Nephron (organoid): ENCODE results near the gene EPHA4.

Source experiments
- H3K27ac Mint-ChIP-seq, 3 experiments: 2 replicates each; pipeline ENCODE4 v1.8.0; 2020; ENCODE audit warnings: mixed read lengths in 3 of 3, mild to moderate bottlenecking in 2 of 3, moderate library complexity in 1 of 3
- H3K27me3 Mint-ChIP-seq: 2 replicates; pipeline ENCODE4 v1.8.0; 2021; ENCODE audit warnings: low read depth, mild to moderate bottlenecking, moderate library complexity, mixed read lengths
- H3K36me3 Mint-ChIP-seq: 2 replicates; pipeline ENCODE4 v1.8.0; 2020; ENCODE audit warnings: low read depth, mixed read lengths
- H3K4me1 Mint-ChIP-seq: 2 replicates; pipeline ENCODE4 v1.8.0; 2020; ENCODE audit warnings: mixed read lengths
- H3K4me3 Mint-ChIP-seq, 3 experiments: 2 replicates each; pipeline ENCODE4 v1.8.0; 2020; ENCODE audit warnings: mild to moderate bottlenecking in 3 of 3, mixed read lengths in 3 of 3, moderate library complexity in 2 of 3
- H3K9me3 Mint-ChIP-seq: 2 replicates; pipeline ENCODE4 v1.8.0; 2020; ENCODE audit warnings: mixed read lengths
- TF ChIP-seq, protein P1 (sequence below), 3 experiments: fragments of 200-600 bp; sonication (generic); IDR thresholded peaks; one replicate each; pipeline ENCODE4 v1.5.0; 2021; ENCODE audit warnings: antibody characterized with exemption in 3 of 3; ENCODE audit not compliant: unreplicated experiment in 3 of 3

Gene EPHA4

DNA sequence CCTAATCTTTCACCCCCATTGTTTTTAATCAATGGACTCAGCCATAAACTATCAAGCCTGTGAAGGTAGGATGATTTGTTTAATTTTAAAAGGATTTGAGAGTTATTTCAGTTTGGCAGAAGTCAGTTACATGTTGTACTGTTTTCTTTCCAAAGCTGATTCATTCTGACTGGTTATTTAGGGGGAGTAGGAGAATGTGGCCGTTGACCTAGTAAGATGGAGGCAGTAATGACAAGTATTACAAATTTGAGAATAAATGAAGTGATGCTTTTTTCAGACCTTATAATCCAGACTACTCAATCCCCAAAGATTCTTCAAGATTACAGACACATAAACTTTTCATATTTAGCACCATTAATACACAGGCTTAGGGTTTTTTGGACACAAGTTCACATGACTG, 4.3 kb downstream of the EPHA4 start:
- peaks cover 48% of the 10 kb centered on the region for H3K4me1 Mint-ChIP-seq
- peaks cover 12% of the 10 kb centered on the region for H3K27me3 Mint-ChIP-seq
- H3K36me3 Mint-ChIP-seq, result peaks cover 41% of the 10 kb centered on the region
- TF ChIP-seq, protein P1, sequence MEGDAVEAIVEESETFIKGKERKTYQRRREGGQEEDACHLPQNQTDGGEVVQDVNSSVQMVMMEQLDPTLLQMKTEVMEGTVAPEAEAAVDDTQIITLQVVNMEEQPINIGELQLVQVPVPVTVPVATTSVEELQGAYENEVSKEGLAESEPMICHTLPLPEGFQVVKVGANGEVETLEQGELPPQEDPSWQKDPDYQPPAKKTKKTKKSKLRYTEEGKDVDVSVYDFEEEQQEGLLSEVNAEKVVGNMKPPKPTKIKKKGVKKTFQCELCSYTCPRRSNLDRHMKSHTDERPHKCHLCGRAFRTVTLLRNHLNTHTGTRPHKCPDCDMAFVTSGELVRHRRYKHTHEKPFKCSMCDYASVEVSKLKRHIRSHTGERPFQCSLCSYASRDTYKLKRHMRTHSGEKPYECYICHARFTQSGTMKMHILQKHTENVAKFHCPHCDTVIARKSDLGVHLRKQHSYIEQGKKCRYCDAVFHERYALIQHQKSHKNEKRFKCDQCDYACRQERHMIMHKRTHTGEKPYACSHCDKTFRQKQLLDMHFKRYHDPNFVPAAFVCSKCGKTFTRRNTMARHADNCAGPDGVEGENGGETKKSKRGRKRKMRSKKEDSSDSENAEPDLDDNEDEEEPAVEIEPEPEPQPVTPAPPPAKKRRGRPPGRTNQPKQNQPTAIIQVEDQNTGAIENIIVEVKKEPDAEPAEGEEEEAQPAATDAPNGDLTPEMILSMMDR (IDR thresholded peaks at IDR 0.05; ENCODE audit: unreplicated experiment in 3 of 3), result no peak
- peak overlapping the region; percentile 34 to 96 (median 94) for H3K4me3 Mint-ChIP-seq
- no peaks in the 10 kb centered on the region for H3K9me3 Mint-ChIP-seq
- H3K27ac Mint-ChIP-seq, result peak overlapping the region in 1 of 3 experiments; percentile 52

DNA sequence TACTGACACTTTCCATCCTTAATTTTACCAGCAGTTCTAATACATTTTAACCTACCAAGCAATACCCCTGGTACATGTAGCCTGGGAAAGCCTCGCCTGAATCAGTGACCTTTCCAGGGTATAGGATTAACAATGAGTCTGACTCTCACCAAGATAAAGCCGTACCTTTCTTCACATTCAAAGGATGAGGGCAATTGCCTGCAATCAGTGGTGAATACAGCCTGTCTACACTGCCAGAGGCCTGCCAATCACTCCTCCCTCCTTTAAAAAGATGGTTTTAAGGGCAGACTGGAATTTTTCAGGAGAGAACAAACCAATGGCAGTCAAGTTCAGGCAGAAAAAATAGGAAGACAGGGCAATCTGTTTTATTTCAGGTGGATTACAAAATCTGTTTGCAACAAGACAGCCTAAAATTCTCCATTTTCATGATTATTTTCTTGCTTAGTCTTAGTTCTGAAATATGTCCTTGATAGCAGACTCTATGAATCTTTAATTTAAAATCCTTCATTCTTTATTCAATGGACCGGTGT, 4.8 kb downstream of the EPHA4 start:
- H3K9me3 Mint-ChIP-seq, result no peaks in the 10 kb centered on the region
- H3K4me1 Mint-ChIP-seq, result peaks cover 48% of the 10 kb centered on the region
- H3K4me3 Mint-ChIP-seq, result peak overlapping the region in 2 of 3 experiments; percentile 12 to 16
- peaks cover 47% of the 10 kb centered on the region for H3K36me3 Mint-ChIP-seq
- peaks cover 12% of the 10 kb centered on the region for H3K27me3 Mint-ChIP-seq
- H3K27ac Mint-ChIP-seq, result peak overlapping the region in 1 of 3 experiments; percentile 10
- TF ChIP-seq, protein P1 (IDR thresholded peaks at IDR 0.05; ENCODE audit: unreplicated experiment in 3 of 3), result no peak

DNA sequence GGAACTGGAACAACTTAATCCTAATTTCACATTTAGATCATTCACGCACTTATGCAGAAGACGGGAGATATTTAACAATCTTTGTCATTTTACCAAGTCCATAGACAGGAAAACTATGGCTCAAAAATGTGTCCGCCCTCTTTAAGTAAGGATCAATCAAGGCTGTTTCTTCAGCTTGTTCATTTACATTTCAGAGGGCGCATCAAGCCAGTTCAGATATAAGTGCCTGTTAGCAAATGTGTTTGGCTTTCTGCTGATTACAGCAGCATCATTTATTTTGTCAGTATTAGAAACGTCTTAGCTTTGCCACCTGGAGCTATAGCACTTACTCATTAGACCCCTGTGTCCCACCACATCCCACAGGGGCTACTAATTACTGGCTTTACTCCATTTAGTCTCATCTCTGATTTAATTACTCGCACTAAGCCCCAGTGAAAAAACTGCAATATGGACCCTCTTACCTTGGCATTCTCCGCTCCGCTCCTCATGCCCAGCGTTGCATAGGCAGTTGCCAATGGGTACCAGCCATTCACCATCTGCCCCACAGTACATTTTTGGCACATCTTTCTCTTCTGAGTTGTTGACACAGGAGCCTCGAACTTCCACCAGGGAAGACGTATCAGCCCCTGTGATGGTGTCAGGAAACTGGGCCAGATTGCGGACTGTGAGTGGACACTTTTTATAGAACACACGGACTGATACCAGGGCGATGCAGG, 8.7 kb downstream of the EPHA4 start:
- H3K27me3 Mint-ChIP-seq, result peaks cover 3% of the 10 kb centered on the region
- H3K4me3 Mint-ChIP-seq, result no peak overlapping the region
- no peak overlapping the region for H3K27ac Mint-ChIP-seq
- H3K36me3 Mint-ChIP-seq, result peaks cover 61% of the 10 kb centered on the region
- H3K4me1 Mint-ChIP-seq, result peaks cover 51% of the 10 kb centered on the region
- no peaks in the 10 kb centered on the region for H3K9me3 Mint-ChIP-seq
- TF ChIP-seq, protein P1 (IDR thresholded peaks at IDR 0.05; ENCODE audit: unreplicated experiment in 3 of 3), result no peak

DNA sequence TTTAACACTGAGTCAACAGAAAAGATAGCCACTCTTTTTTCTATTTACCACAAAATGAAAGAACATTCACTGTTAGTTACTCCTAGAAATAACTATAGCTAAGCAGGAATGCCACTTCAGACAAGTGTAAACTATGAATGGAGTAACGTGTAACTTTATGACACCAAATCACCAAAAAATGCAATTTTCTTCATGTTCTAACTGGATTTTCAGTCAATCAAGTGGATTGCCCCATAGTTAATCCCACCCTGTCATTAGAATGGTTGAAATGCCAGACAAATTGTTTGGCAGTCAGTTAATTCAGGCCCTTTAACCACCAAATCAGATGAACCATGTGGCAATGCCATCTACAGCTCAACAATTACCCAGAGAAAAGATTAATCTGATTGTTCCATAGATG, 9.9 kb downstream of the EPHA4 start:
- Mint-ChIP-seq H3K36me3 (peaks cover 62% of the 10 kb centered on the region), H3K9me3 (no peaks in the 10 kb centered on the region), H3K27me3 (peaks cover 3% of the 10 kb centered on the region), H3K4me3 (no peak overlapping the region), H3K4me1 (peaks cover 52% of the 10 kb centered on the region), H3K27ac (no peak overlapping the region)
- TF ChIP-seq, protein P1 (IDR thresholded peaks at IDR 0.05; ENCODE audit: unreplicated experiment in 3 of 3), result no peak

DNA sequence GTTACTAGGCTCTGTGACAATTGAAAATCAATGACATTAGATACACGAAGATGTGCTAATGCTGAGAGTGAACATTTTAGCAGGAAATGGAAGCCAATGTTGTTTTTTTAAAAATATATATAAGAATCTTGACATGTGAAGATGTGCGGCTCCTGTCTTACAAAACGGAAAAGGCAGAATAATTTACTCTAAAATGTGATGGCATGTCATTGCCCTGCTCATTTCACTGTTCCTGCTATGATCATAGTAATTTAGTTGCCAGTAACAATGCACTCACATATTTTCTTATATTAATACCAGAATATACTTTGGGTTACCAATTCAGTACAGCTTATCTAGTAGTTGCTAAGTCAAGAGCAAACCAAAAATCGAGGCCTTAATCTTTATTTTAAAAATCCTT, 10.3 kb downstream of the EPHA4 start:
- Mint-ChIP-seq H3K9me3 (no peaks in the 10 kb centered on the region), H3K4me3 (no peak overlapping the region), H3K27me3 (peaks cover 3% of the 10 kb centered on the region), H3K27ac (no peak overlapping the region), H3K4me1 (peaks cover 55% of the 10 kb centered on the region), H3K36me3 (peaks cover 59% of the 10 kb centered on the region)
- TF ChIP-seq, protein P1 (IDR thresholded peaks at IDR 0.05; ENCODE audit: unreplicated experiment in 3 of 3), result no peak

DNA sequence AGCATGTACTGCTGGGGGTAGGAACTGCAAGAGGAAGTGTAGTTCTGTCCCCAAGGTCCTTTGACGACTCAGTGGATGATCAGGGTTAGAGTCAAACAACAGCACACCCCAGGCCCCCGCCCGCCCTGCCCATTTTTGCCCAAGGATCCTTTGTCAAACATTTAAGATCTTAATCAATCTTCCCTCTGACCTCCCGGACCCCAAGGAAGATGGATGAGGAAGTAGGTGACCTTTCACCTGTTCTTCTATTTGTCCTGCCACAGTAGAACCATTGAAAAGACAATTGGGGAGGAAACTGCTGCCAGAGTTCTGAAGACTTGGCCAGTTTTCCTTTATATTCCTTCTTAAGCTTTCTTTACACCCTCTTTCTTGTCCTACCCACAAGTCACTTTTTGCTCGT, 12.1 kb downstream of the EPHA4 start:
- H3K9me3 Mint-ChIP-seq, result no peaks in the 10 kb centered on the region
- TF ChIP-seq, protein P1 (IDR thresholded peaks at IDR 0.05; ENCODE audit: unreplicated experiment in 3 of 3), result no peak

More for the DNA sequence above, 12.1 kb downstream of the EPHA4 start:
- H3K27ac Mint-ChIP-seq, result peak overlapping the region in 1 of 3 experiments; percentile 21
- H3K36me3 Mint-ChIP-seq, result peaks cover 53% of the 10 kb centered on the region
- H3K4me3 Mint-ChIP-seq, result no peak overlapping the region
- H3K27me3 Mint-ChIP-seq, result peaks cover 4% of the 10 kb centered on the region
- H3K4me1 Mint-ChIP-seq, result peaks cover 53% of the 10 kb centered on the region
